Prostate gland (tissue), 2 donors: ENCODE data around the gene BNC2.

Experiments used
- POLR2A ChIP-seq: fragments of 450-650 bp; IDR thresholded peaks from one replicate; pipeline ENCODE4 v1.6.1; 2016; ENCODE audit warnings: antibody characterized with exemption, mild to moderate bottlenecking
- POLR2AphosphoS5 ChIP-seq: sonication (generic); formaldehyde crosslinking; IDR thresholded peaks from one replicate; pipeline ENCODE4 v1.6.1; 2017; ENCODE audit warnings: antibody characterized with exemption
- TF ChIP-seq, protein P1 (sequence below), 4 experiments: fragments of 200-600 bp in 2 of 4; fragments of 450-650 bp in 2 of 4; sonication (generic) in 2 of 4; IDR thresholded peaks; 1 replicate in 3 of 4; 2 replicates in 1 of 4; pipeline ENCODE4 v1.5.1; 2016 to 2019; ENCODE audit warnings: antibody characterized with exemption in 4 of 4, mild to moderate bottlenecking in 2 of 4, moderate library complexity in 2 of 4

DNA sequence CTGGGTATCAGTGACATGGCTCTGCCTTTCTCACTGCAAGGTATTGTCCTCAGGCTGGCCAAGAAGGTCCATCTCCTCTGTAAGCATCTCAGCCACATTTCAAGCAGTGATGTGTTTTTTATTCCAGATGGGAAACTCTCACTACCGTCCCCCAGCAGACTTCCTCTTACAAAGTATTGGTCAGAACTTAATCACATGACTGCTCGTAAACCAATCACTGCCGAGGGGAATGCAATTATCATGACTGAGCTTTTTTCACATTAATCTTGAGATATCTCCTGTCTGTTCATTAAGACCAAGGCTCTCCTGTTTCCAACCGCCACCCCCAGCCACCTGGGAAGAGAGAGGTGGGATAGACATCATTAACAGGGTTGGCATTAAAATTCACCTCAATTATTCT lies 76.4 kb downstream of the BNC2 start:
- TF ChIP-seq, protein P1, sequence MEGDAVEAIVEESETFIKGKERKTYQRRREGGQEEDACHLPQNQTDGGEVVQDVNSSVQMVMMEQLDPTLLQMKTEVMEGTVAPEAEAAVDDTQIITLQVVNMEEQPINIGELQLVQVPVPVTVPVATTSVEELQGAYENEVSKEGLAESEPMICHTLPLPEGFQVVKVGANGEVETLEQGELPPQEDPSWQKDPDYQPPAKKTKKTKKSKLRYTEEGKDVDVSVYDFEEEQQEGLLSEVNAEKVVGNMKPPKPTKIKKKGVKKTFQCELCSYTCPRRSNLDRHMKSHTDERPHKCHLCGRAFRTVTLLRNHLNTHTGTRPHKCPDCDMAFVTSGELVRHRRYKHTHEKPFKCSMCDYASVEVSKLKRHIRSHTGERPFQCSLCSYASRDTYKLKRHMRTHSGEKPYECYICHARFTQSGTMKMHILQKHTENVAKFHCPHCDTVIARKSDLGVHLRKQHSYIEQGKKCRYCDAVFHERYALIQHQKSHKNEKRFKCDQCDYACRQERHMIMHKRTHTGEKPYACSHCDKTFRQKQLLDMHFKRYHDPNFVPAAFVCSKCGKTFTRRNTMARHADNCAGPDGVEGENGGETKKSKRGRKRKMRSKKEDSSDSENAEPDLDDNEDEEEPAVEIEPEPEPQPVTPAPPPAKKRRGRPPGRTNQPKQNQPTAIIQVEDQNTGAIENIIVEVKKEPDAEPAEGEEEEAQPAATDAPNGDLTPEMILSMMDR (IDR thresholded peaks at IDR 0.05), result no peak
- no peak for TF ChIP-seq POLR2A
- TF ChIP-seq POLR2AphosphoS5, result no peak
